GM19467 (cell line): ENCODE measurements around the gene CABLES1.
"Not testable (repeated sequence)": the region's sequence is repeated elsewhere in the genome, so short reads cannot be mapped to it uniquely, and the experiment has no call there.

Source experiments
- ATAC-seq: cut with Tn5 transposase; IDR thresholded peaks from one replicate; pipeline ENCODE4 v1.9.1; 2021; ENCODE audit warnings: mild to moderate bottlenecking, moderate library complexity; ENCODE audit not compliant: unreplicated experiment

Gene CABLES1

GRCh38 chr18:23109163-23109562 is 26.1 kb upstream of the CABLES1 start:
- not testable (repeated sequence) for ATAC-seq

- no peak for ATAC-seq
Observed at GRCh38 chr18:23113576-23113975, 21.7 kb upstream of the CABLES1 start.

DNA sequence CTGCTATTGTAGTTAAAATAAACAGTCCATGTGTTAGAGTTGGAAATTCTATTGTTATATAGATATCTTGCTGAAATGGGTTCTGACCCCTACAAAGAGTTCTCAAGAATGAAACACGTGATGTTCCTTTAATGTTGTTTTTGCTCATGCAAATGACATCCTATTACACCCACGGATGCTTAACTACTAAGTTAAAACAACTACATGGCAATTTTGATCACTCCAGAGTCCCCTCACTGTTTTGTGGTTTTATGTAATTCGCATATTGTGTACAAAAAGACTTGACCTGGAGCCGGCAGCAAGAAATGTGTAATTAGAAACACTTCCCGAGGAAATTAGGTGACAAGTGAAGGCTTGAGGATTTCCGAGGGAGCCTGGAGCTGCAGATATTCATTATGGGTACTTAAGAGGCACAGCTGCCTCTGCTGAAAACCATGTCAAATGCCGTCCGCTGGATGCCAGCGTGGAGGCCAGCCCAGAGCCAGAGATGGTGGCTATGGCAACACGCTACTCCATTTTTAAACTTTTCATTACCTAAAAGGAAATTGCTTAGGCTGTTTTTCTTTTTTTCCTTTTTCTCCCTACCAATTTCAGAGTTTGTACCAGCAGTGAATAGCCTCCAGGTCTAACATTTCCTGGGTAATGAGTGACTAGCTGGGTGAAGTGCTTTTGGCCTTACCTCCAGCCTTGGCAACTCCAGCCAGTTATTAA is 21.0 kb upstream of the CABLES1 start:
- no peak for ATAC-seq

DNA sequence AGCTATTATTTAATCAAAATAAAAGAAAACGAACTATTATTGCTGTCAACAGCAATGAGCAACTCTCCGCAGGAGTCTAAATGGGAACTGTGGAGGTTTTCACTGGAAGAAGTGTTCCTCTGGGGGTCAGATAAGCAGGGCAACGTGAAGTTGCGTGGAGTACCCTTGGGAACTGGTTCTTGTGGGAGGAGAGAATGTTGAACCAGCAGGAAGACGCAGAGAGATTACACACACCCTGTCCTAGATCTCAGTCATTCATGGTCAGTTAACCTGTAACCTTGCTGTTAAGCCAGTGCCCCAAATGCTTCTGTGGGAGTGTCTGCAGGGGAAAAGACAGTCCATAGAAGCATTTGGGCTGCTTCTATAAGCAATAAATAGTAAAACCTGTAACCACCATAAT is 20.4 kb upstream of the CABLES1 start:
- ATAC-seq, result no peak

- ATAC-seq, result no peak
Observed at GRCh38 chr18:23115683-23116096, 19.6 kb upstream of the CABLES1 start.

DNA sequence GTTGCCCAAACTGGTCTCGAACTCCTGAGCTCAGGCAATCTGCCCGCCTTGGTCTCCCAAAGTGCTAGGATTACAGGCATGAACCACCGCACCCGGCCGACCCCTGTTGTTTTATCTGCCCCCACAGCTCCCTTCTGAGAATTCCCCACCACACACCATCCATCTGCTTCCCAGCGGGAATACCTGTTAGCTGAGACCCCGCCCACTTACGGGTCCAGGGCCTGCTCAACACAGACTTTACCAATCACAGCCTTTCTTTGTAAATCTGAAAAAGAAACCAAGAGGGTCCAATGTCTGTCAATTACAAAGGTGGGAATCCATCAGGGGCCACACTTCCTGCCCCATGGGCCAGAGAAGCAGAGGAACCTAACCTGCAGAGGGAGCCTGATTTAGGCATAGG is 14.2 kb upstream of the CABLES1 start:
- no peak for ATAC-seq

GRCh38 chr18:23122334-23123229 is 12.7 kb upstream of the CABLES1 start:
- no peak for ATAC-seq

GRCh38 chr18:23126376-23127056 is 8.8 kb upstream of the CABLES1 start:
- no peak for ATAC-seq

GRCh38 chr18:23127090-23127489 is 8.2 kb upstream of the CABLES1 start:
- no peak for ATAC-seq

GRCh38 chr18:23129355-23130002 is 5.8 kb upstream of the CABLES1 start:
- ATAC-seq, result no peak

DNA sequence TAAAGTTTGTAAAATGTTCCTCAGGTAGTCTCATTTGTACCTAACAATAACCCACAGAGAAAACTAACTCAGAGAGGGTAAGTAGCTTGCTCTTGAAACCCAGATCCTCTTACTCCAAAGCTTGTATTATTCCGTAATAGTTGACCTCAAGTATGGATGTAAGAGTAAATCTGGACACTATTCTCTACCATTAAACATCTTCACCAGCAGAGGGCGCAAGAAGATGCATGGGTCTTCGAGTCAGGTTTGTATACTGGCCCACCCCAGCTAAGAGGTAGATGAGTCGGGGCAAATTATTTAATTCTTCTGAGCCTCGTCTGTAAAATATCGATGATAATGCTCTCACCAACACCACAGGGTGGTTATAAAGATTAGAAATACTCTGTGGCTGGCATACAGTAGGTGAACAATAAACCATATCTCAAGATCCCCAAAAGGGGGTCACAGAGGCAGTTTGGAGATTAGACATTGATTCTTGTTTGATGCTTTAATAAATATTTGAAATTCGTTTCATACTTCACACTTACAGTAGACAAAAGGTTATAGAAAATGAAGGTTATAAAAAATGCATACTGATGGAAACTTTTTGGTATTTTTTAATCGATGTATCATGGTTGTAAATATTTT is 3.5 kb upstream of the CABLES1 start:
- ATAC-seq, result no peak

- ATAC-seq, result no peak
Observed at GRCh38 chr18:23133860-23134779, 1.2 kb upstream of the CABLES1 start.

GRCh38 chr18:23135550-23136325 is 453 bp downstream of the CABLES1 start:
- no peak for ATAC-seq

DNA sequence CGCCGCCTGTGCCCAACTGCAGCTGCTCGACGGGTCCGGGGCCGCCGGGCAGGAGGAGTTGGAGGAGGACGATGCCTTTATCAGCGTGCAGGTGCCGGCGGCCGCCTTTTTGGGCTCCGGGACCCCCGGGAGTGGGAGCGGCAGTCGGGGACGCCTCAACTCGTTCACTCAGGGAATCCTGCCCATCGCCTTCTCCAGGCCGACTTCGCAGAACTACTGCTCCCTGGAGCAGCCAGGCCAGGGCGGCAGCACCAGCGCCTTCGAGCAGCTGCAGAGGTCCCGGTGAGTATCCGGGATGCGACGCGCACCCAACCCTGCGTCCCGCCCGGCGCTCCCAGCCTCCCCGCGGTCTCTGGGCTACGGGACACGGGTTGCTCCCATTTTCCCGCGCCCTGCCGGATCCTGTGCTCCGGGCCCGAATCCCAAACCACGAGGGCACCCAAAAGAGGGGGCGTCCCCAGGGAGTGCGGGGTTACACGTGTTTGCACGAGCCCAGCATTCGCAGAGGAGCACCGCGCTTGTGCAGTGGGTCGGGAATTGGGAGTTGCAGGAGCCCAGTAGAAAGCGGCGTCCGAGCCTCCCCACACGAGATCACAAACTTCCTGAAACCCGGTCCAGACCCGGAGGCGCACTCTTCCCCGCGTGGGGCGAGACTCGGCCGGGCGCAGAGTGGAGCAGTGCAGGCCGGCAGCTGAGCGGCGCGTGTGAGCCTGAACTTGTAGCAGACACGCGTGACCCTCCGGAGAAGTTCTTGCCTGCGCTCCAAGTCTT is 1.2 kb downstream of the CABLES1 start:
- no peak for ATAC-seq

DNA sequence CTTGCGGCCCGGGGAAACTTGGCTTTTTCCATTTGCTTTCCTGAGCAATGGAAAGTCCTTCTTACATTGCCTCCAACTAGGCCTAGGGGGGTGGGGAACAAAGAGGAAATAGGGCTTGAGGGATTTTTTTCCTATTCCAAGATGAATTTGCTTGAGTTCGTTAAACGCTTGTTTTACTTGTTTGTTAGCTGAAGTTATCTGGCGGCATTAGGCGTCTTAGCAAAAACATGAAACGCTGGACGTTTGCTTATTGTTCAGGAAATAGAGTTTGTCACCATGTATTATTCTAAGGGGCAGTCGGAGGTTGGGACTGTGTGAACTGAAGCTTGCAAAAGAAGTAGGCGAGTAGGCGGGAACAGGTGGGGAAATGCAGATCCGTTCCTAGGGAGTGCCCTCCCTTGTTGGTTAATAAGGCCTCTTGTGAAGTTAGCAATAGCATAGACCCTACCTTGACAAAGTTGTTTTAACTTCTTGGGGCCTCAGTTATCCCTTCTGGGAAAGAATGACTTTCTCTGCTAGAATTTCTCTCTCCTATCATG is 1.9 kb downstream of the CABLES1 start:
- ATAC-seq, result no peak

GRCh38 chr18:23137788-23138216 is 2.5 kb downstream of the CABLES1 start:
- no peak for ATAC-seq

- no peak for ATAC-seq
Observed at GRCh38 chr18:23138471-23138870, 3.2 kb downstream of the CABLES1 start.
